NCI-H146 treated with DMSO at 0.1 percent for 48 hours (cell line): ENCODE data around the gene NR1D1.
"Not testable (repeated sequence)": the region's sequence is repeated elsewhere in the genome, so short reads cannot be mapped to it uniquely, and the experiment has no call there.

ENCODE experiments used
- DNase-seq: peaks from one replicate; lab custom pipeline; 2025; ENCODE audit not compliant: unreplicated experiment; lab: John Stamatoyannopoulos, UW

Gene NR1D1

DNA sequence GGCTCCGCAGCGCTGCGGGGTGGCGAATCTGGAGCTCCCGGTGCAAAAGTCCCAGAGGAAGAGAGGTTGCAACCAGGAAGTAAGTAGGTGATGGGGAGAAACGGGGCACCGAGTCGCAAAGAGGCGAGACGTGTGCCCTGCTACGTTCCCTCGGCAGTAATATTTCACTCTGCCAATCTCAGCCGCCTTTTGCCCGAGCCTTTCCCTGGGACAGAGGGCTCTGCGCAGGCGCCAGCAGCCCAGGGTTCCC, at the start of gene NR1D1:
Gene NR1D1, minus strand, starts transcription at position 171 of the 250 bp plus-strand sequence. CDS start 495 bp downstream, outside the sequence.
- no peak for DNase-seq

GRCh38 chr17:40148527-40148926, 48.1 kb upstream of the NR1D1 start:
- no peak for DNase-seq

DNA sequence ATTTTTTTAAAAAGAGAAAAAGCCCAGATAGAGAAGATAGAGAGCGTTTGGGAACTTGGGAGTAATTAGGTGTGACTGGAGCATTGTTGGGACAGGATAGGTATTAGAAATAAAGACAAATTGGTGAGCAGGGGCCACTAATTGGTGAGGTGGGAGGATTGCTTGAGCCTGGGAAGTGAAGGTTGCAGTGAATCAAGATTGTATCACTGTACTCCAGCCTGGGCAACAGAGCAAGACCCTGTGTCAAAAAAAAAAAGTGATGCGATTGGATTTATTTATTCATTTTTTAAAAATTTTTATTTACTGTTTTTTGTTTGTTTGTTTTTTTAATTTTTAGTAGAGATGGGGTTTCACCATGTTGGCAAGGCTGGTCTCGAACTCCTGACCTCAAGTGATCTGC, 45.1 kb upstream of the NR1D1 start:
- no peak for DNase-seq

- not testable (repeated sequence) for DNase-seq
Observed at GRCh38 chr17:40143166-40143565, 42.8 kb upstream of the NR1D1 start.

DNA sequence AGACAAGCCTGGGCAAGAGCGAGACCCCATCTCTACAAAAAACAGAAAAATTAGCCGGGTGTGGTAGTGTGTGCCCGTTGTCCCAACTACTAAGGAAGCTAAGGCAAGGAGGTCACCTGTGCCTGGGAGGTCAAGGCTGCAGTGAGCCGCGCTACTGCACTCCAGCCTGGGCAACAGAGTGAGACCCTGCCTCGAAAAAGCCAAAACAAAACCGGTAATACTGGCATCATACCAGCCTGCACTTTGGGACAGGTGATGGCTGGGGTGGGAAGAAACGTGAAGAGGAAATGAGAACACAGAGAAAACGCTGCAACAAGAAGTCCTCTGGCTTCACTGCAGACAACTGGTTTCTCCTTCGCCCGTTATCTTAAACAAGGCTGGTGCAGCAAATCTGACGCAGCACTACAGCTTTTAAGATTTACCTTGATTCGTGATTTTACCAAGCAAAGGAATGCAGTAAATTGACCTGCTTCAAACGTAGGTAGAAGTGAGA, 39.2 kb upstream of the NR1D1 start:
- no peak for DNase-seq

DNA sequence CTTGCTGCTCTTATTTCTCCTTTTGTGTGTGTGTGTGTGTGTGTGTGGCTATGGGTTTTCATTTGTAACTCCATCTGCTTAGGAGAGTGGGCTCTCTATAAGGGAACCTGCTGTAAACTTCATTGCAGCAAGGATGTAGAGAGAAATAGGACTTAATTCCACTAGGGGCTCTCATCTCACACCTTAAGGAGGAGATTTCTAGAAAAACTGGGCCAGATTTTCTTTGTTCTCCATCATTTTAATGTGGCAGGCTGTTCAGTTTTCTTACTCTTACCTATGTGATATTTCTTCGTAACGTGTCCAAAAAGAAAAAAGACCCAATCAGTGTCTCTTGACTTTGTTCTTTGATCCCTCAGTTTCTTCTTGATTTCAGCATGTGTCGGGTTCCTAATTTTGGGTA, 35.4 kb upstream of the NR1D1 start:
- no peak for DNase-seq

DNA sequence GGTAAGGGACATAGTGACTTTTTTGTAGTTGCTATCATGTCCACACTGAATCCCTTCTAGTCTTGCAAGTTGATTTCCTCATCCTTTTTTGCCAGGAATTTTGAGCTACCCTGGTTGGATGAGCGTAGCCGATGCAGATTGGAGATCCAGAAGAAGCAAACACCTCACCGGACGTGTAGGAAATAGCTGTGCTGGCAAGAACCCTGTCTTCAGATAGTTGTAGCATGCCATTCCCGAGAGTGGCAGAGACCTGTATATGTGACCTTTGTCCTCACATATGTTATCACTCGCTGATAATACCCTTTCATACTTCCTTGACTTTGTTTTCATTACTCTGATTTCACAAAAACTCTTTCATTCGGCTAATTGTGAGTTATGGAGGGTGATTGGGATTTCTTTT, 33.8 kb upstream of the NR1D1 start:
- no peak for DNase-seq

DNA sequence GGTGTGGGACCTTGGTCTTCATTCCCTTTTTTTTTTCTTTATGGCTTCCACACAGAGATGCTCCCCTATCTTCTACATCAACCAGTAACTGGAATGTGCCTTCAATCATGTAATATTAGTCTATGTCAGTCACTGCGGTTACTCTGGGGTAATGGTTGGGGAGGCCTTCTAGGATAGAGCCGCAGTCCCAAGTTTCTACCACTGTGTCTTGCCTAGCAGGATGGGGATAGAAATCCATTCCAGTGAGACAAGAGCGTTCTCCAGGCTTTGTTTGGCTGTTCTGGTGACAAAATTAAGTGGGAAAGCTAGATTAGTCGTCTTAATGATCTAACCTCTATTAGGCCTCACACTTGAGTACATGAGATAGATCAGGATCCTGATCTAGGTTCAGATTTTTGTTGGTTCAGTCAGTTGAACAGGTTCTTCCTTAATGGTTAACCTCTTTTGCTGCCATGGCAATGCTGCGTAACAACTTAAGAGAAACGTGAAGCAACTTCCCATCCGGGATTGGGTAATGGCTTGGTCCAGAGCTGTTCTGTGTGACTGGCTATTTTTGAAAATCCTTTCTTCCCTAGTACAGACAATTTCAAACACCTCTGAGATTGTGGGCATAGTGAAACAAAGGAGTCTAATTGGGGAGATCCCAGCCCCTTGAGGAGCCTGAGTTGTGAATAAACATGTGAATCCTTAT, 30.1 kb upstream of the NR1D1 start:
- DNase-seq, result no peak

GRCh38 chr17:40129498-40129897, 29.1 kb upstream of the NR1D1 start:
- no peak for DNase-seq

DNA sequence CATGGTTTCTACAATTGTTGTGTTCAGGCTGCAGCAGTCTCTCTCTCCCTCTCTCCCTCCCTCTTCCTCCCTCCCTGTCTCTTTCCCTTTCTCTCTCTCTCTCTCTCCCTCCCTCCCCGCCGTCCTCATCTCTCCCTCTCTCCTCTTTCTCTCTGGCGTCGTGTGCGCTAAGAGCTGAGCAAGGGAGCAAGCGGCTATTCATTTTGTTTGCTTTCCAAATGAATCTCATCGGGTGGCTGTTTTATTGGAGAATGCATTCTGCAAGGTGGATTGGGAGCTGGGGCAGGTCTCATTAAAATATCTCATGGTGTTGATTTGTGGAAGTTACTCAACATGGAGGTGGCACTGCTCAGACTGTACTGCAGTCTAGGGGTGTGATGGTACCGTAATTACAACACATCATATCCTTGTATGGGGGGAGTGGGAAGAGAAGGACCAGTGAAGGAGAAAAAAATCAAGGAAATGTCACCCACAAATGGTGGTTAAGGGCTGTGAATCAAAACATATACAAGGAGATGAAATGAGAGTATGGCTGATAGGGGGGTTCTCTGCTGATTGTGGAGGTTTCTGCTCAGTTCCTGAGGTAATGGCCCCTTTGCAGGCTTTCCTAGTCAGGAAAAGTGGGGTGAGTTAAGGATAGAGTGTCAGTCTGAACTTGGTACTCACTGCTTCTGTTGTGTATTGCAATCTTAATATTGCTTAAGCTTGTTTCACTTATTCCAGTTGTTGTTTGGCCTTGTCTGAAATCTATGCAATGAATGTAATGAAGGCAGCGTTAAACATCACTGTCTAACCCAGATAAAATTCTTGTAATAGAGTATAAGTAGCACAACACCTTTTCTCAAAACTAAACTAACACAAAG, 24.1 kb upstream of the NR1D1 start:
- DNase-seq, result peak; percentile 59

- no peak for DNase-seq
Observed at GRCh38 chr17:40123811-40124114, 23.4 kb upstream of the NR1D1 start.

DNA sequence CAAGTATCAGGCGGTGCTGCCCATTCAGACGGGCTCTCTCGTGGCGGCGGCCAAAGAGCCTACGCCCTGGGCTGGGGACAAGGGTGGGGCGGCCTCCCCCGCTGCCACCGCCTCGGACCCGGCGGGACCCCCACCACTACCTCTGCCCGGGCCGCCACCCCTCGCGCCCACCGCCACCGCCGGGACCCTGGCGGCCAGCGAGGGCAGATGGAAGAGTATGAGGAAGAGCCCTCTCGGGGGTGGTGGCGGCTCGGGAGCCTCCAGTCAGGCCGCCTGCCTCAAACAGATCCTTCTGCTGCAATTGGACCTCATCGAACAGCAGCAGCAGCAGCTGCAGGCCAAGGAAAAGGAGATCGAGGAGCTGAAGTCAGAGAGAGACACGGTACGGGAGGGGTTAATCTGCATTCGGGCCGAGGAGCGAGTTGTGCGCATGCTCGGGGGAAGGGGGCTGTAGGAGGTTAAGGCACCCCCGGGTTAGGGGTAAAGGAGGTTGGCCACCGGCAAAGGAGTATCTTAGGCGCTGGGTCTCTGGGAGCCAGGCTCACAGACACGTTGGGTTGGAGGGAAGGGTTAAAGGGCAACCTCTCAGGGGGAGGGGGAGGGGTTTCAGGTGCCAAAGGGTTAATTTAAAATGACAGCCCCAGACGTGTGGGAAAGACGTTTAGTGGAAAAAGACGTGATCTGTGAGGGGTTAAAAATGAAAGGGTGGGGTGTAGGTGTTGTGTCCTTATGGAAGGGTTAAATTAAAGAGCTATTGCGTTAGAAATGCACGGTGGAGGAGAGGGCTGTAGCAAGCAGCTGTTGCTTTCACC, 22.8 kb upstream of the NR1D1 start:
- peak; percentile 36 for DNase-seq

- DNase-seq, result no peak
Observed at GRCh38 chr17:40122136-40122998, 22.0 kb upstream of the NR1D1 start.

DNA sequence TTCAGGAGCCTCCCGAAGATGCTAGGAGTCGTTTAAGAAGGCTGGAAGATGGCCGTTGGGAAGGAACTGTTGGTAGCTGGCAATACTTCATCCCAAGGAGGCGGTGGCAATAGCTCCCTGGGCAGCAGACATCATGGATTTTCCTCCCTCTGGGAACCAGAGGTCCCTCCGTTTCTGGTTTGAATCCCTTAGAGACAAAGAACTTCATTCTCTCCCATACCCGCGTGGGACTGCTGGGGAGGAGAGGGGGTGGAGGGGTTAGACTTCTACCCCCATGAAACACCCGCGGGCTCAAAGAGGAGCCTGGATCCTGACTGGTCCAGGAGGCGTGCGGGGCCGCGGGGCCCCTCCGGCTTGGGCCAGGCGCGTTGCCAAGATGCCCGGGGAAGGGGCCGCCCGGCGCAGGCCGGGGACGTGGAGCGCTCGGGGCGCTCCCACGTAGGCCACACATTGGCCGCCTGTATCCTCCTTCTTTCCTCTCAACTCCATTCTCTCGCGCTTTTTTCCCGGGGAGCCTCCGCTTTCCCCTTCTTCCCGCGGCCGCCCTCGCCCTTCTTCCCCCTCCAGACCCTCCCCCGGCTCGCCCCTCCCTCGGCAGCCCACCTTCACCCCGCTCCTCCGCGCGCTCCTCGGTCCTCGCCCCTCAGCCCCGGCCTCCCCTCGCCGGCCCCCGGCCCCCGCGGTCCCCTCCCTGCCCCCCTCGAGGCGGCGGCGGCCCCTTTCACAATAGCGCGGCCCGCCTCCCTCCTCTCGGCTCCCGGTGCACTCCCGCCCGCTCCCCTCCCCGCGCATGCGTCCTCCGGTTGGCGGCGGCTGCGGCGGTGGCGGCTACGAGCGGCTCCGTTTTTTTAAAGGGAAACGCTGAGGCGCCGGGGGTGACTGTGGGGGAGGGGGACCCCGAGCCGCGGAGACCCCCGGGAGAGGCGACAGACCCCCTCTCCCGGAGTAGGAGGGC, 21.1 kb upstream of the NR1D1 start, which contains the start of gene MSL1:
Gene MSL1, plus strand, starts transcription at position 791 of the 955 bp plus-strand sequence. CDS start 642 bp downstream, outside the sequence.
- peak; percentile 42 for DNase-seq

- DNase-seq, result no peak
Observed at GRCh38 chr17:40115101-40115436, 14.7 kb upstream of the NR1D1 start.

GRCh38 chr17:40113907-40114245, 13.5 kb upstream of the NR1D1 start:
- DNase-seq, result no peak

DNA sequence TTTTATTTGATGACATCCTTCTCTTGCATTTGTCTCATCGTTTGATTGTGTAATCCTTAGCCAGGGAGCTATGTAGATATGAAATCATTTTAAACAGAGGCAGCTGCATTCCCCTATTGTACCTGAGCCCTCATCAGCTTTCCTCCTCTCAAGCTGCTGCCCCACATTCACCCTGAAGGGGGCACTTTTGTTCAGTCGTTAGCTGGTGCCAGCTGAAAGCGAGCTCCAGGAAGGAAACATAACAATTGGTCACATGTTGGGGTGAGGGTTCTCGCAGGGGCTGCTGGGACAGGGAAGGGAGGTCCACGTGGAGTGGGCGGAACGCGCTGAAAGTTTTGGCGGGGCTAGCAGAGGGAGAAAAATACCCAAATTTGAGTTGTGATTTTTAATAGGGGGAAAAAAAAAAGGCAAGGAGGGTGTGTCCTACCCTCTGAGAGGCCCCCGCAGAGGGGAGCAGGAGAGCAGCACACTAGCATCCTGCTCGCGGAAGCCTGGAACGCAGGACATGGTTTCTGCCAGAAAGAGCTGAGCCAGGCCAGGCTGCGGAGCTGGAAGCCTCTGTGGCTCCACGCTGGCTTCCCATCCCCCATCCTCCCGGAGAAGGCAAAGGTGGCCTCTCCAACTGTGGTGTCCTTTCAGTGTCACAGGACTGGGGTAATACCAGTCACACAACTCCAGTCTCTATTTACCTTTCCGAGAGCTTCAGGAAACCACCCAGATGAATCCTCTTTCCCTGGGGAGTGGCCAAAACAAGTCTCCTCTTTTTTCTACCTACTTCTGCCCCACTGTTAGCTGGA, 12.9 kb upstream of the NR1D1 start:
- peak; percentile 87 for DNase-seq

GRCh38 chr17:40112718-40113109, 12.3 kb upstream of the NR1D1 start:
- no peak for DNase-seq

GRCh38 chr17:40112191-40112711, 11.9 kb upstream of the NR1D1 start:
- DNase-seq, result no peak
